ENCODE data around the gene PTTG1IP. TPM values are rescaled to one million over a fixed set of nuclear protein-coding genes. Genes with fewer than 3 reads are reported as not detected.
A peak's percentile ranks its signal among the peaks of the same experiment; 100 is the strongest.

PTTG1IP gene
- total and polyA plus RNA-seq, 2 of the 13 experiments (the other 11 are each of a cell fraction or from before 2014, with no cell fraction given) = 161 to 700 TPM

- TF ChIP-seq ZBTB46 (CRISPR knock-in tag; IDR thresholded peaks at IDR 0.05; ENCODE audit: borderline replicate concordance) (no peak), HOMEZ (CRISPR knock-in tag; IDR thresholded peaks at IDR 0.05; ENCODE audit: low read depth) (no peak), TBX3 (IDR thresholded peaks at IDR 0.05; ENCODE audit: borderline replicate concordance) (no peak), ISL2 (CRISPR knock-in tag; IDR thresholded peaks at IDR 0.05) (0 out of 2 replicates have a peak, but pooled peaks have one; percentile 24), ZHX2 (IDR thresholded peaks at IDR 0.05; ENCODE audit: low read depth) (no peak), ZHX2 (CRISPR knock-in tag; IDR thresholded peaks at IDR 0.05; ENCODE audit: borderline replicate concordance) (0 out of 2 replicates have a peak, but pooled peaks have one; percentile 45), HNRNPUL1 (IDR thresholded peaks at IDR 0.05; ENCODE audit: low read depth, low read length) (no peak), ZNF563 (CRISPR knock-in tag; IDR thresholded peaks at IDR 0.05) (no peak), ZNF451 (CRISPR knock-in tag; IDR thresholded peaks at IDR 0.05) (no peak), ZNF180 (CRISPR knock-in tag; IDR thresholded peaks at IDR 0.05; ENCODE audit: borderline replicate concordance, low read depth) (no peak), ATRX (CRISPR knock-in tag; IDR thresholded peaks at IDR 0.05; ENCODE audit: borderline replicate concordance) (no peak), HMG20A (CRISPR knock-in tag; IDR thresholded peaks at IDR 0.05; ENCODE audit: borderline replicate concordance) (no peak), GMEB2 (CRISPR knock-in tag; IDR thresholded peaks at IDR 0.05; ENCODE audit: low read depth) (no peak), ZBTB38 (CRISPR knock-in tag; IDR thresholded peaks at IDR 0.05) (no peak), ZNF431 (CRISPR knock-in tag; IDR thresholded peaks at IDR 0.05; ENCODE audit: borderline replicate concordance, low read depth) (no peak), KDM6A (CRISPR knock-in tag; IDR thresholded peaks at IDR 0.05; ENCODE audit: low read depth) (no peak), ZNF121 (CRISPR knock-in tag; IDR thresholded peaks at IDR 0.05) (peak; percentile 77), ZFP90 (CRISPR knock-in tag; IDR thresholded peaks at IDR 0.05; ENCODE audit: borderline replicate concordance) (no peak), ZNF891 (CRISPR knock-in tag; IDR thresholded peaks at IDR 0.05) (no peak)
These were observed 27.9 kb downstream of the PTTG1IP start (continued) for GRCh38 chr21:44845418-44846223.

Measured in HepG2 (cell line).